Nephron progenitor cell (in vitro differentiated cells): ENCODE measurements around the gene PTPRD.

Experiments
- DNase-seq: peaks from one replicate; pipeline ENCODE4 v3.0.0; 2021
- H3K27ac Mint-ChIP-seq: 2 replicates; pipeline ENCODE4 v1.8.0; 2021; ENCODE audit warnings: mild to moderate bottlenecking, moderate library complexity, mixed read lengths
- H3K27me3 Mint-ChIP-seq: 2 replicates; pipeline ENCODE4 v1.8.0; 2021; ENCODE audit warnings: mild to moderate bottlenecking, low read depth, mixed read lengths; ENCODE audit not compliant: poor library complexity
- H3K36me3 Mint-ChIP-seq: 2 replicates; pipeline ENCODE4 v1.8.0; 2021; ENCODE audit warnings: low read depth, mixed read lengths
- H3K4me1 Mint-ChIP-seq: 2 replicates; pipeline ENCODE4 v1.8.0; 2021; ENCODE audit warnings: mixed read lengths
- H3K4me3 Mint-ChIP-seq: 2 replicates; pipeline ENCODE4 v1.8.0; 2021; ENCODE audit warnings: mild to moderate bottlenecking, moderate library complexity, mixed read lengths
- H3K9me3 Mint-ChIP-seq: 2 replicates; pipeline ENCODE4 v1.8.0; 2021; ENCODE audit warnings: mild to moderate bottlenecking, moderate library complexity, mixed read lengths
- TF ChIP-seq, protein P1 (sequence below): fragments of 200-600 bp; sonication (generic); IDR thresholded peaks from 2 replicates; pipeline ENCODE4 v1.5.0; 2021; ENCODE audit warnings: antibody characterized with exemption

The PTPRD gene

DNA sequence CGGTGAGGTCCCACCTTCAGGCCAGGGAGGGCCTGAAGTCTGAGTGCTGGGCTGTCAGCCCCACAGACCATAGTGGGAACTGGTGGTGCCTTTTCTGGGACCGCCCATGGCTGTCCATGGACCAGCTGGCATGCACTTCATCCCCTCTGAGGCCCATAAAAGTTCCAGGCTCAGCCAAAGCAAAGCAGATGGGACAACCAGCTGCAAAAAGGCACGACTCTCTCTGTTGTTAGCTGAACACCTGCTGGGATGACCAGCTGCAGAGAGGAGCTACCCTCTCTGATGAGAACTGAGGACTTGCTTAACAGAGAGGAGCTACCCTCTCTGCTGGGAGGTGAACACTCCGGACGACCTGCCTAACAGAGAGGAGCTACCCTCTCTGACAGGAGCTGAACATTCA lies 1968.9 kb downstream of the PTPRD start:
- Mint-ChIP-seq H3K27ac (no peak overlapping the region), H3K4me3 (no peak overlapping the region), H3K27me3 (no peaks in the 10 kb centered on the region), H3K9me3 (no peaks in the 10 kb centered on the region), H3K4me1 (no peaks in the 10 kb centered on the region), H3K36me3 (peaks cover 8% of the 10 kb centered on the region)
- TF ChIP-seq, protein P1, sequence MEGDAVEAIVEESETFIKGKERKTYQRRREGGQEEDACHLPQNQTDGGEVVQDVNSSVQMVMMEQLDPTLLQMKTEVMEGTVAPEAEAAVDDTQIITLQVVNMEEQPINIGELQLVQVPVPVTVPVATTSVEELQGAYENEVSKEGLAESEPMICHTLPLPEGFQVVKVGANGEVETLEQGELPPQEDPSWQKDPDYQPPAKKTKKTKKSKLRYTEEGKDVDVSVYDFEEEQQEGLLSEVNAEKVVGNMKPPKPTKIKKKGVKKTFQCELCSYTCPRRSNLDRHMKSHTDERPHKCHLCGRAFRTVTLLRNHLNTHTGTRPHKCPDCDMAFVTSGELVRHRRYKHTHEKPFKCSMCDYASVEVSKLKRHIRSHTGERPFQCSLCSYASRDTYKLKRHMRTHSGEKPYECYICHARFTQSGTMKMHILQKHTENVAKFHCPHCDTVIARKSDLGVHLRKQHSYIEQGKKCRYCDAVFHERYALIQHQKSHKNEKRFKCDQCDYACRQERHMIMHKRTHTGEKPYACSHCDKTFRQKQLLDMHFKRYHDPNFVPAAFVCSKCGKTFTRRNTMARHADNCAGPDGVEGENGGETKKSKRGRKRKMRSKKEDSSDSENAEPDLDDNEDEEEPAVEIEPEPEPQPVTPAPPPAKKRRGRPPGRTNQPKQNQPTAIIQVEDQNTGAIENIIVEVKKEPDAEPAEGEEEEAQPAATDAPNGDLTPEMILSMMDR = no peak
- DNase-seq = no peak

DNA sequence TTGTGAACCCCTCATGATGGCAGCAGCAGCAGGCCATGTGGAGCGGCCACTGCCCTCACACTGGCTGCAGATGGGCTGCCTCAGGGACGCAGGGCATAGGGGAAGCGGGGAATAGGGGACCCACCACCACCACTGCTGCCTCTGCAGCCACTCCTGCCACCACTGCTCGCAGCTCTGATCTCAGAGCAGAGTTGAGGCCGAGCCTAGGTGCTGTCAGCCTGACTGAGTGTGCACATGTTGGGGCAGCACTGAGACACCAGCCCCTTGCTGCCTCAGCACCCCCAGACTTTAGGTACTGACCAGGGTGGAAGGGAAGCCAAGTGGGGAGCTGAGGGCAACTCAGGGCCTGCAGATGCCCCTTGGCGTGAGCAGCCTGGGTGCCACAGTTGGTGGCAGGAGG lies 1969.3 kb downstream of the PTPRD start:
- no peak for DNase-seq
- H3K36me3 Mint-ChIP-seq = peaks cover 8% of the 10 kb centered on the region
- no peaks in the 10 kb centered on the region for H3K4me1 Mint-ChIP-seq
- H3K9me3 Mint-ChIP-seq = no peaks in the 10 kb centered on the region
- TF ChIP-seq, protein P1 = no peak
- H3K27me3 Mint-ChIP-seq = no peaks in the 10 kb centered on the region
- H3K27ac Mint-ChIP-seq = no peak overlapping the region
- no peak overlapping the region for H3K4me3 Mint-ChIP-seq

DNA sequence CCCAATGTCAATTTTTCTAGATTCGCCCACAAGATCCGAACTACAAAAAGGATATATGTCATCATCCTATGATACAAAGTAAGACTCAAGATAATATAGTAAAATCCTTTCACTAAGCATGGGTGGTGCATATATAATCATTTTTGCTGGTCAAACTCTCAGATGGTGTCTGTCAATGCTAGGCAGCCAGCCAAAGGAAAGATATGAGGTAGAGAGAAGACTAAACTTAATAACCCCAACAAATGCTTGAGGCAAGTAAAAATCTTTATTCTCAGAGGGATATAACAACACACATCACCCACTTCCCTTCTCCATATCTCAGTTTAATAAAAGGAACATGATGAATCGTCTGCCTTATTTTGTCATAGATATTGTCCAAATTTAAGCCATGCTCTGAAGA lies 1972.0 kb downstream of the PTPRD start:
- no peaks in the 10 kb centered on the region for H3K27me3 Mint-ChIP-seq
- H3K4me3 Mint-ChIP-seq = no peak overlapping the region
- H3K4me1 Mint-ChIP-seq = no peaks in the 10 kb centered on the region

GRCh38 chr9:8637626-8638025 lies 1975.2 kb downstream of the PTPRD start:
- H3K4me3 Mint-ChIP-seq = no peak overlapping the region
- peaks cover 22% of the 10 kb centered on the region for H3K36me3 Mint-ChIP-seq
- H3K27me3 Mint-ChIP-seq = no peaks in the 10 kb centered on the region
- no peak for DNase-seq
- no peak overlapping the region for H3K27ac Mint-ChIP-seq
- no peaks in the 10 kb centered on the region for H3K9me3 Mint-ChIP-seq
- no peaks in the 10 kb centered on the region for H3K4me1 Mint-ChIP-seq
- TF ChIP-seq, protein P1 = no peak

More for the DNA sequence above, 1972.0 kb downstream of the PTPRD start:
- no peak overlapping the region for H3K27ac Mint-ChIP-seq
- TF ChIP-seq, protein P1 = no peak
- no peak for DNase-seq
- no peaks in the 10 kb centered on the region for H3K9me3 Mint-ChIP-seq
- H3K36me3 Mint-ChIP-seq = peaks cover 21% of the 10 kb centered on the region

GRCh38 chr9:8633784-8634183 lies 1979.0 kb downstream of the PTPRD start:
- Mint-ChIP-seq H3K9me3 (no peaks in the 10 kb centered on the region), H3K4me1 (no peaks in the 10 kb centered on the region), H3K27ac (no peak overlapping the region), H3K36me3 (peaks cover 20% of the 10 kb centered on the region), H3K27me3 (no peaks in the 10 kb centered on the region), H3K4me3 (no peak overlapping the region)
- DNase-seq = no peak
- TF ChIP-seq, protein P1 = no peak

- H3K27me3 Mint-ChIP-seq = no peaks in the 10 kb centered on the region
- H3K4me3 Mint-ChIP-seq = no peak overlapping the region
- H3K9me3 Mint-ChIP-seq = no peaks in the 10 kb centered on the region
- no peak for DNase-seq
- H3K27ac Mint-ChIP-seq = no peak overlapping the region
- peaks cover 24% of the 10 kb centered on the region for H3K36me3 Mint-ChIP-seq
- TF ChIP-seq, protein P1 = no peak
- peaks cover 8% of the 10 kb centered on the region for H3K4me1 Mint-ChIP-seq
These were observed 1980.3 kb downstream of the PTPRD start for GRCh38 chr9:8632493-8632892.
